HG02970 (cell line): ENCODE results near the gene RNF4.

Experiments
- ATAC-seq: cut with Tn5 transposase; IDR thresholded peaks from one replicate; pipeline ENCODE4 v1.9.1; 2021; ENCODE audit warnings: mild to moderate bottlenecking, moderate library complexity, moderate number of reproducible peaks; ENCODE audit not compliant: unreplicated experiment, low FRiP score

The RNF4 gene

DNA sequence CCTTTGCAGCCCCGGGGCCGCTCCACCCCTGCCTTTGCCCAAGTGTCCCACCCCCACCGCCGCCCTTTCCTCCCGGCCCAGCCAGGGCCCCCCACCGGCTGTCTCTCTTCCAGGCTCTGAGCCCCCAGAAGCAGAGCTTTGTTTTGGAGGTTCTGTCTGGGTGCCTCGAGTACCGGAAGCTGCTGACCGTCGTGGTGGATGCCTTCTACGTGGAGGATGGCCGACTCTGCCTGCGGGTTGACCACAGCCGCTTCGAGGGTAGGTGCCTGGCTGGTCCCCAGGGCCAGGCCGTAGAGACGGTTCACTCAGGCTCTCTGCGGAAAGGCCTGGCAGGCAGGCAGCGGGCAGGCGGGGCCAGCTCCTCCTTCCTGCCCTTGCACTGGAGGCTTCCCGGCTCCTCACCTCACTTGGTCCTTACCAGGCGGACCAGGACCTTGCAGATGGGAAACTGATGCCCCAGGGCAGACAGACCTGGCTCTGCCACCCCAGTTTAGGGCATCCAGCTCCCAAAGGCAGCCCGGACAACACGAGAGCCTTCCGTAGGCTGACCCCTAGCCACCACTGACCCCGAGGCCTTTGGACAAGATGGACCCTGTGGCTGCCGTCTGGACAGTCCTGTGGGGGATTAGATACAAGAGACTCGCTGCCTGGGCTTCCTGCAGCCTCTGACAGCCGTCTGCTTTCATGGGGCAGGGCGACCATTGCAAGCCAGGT, 32.0 kb upstream of the RNF4 start:
- no peak for ATAC-seq

- ATAC-seq, result no peak
Observed at GRCh38 chr4:2437475-2438215, 31.3 kb upstream of the RNF4 start.

DNA sequence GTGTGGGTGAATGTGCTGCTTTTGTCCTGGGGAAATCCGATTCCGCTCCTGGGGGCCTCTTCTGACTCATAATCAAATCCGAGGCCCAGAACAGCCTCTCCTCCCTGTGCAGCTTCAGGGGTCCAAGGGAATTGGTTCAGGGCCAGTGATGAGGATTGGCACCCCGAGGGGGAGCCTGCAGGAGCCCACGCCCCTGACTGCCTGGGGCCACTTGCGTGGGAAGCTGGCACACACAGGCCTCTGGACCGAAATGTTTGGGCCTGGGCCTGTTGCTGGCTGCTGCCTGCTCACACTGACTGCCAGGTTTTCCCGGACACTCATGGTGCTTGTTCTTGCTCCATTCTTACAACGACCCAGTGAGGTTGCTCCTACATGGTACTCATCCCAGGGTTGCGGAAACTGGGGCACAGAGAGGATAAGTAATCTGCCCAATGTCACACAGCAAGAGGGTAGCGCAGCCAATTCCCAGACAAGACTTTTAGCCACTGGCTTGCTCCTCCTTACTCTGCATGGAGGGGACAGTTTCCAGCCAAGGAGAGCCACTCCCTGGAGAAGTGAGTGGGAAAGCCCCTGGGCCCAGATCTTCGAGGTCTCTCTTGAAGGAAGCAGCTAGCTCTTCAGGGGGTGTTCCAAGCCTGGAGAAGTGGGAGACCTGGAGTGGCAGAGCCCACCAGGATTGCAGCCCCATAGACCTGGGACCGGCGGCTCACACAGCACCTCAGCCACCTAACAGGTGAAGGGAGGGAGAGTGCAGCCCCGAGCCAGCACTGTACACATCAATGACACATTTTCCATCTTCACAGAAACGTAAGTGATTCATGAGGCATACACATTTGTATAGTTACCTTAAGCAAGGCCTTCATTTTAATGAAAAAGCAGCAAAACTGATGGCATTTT, 29.8 kb upstream of the RNF4 start:
- no peak for ATAC-seq

- ATAC-seq, result peak; percentile 77
Observed at GRCh38 chr4:2441393-2442174, 27.3 kb upstream of the RNF4 start.

DNA sequence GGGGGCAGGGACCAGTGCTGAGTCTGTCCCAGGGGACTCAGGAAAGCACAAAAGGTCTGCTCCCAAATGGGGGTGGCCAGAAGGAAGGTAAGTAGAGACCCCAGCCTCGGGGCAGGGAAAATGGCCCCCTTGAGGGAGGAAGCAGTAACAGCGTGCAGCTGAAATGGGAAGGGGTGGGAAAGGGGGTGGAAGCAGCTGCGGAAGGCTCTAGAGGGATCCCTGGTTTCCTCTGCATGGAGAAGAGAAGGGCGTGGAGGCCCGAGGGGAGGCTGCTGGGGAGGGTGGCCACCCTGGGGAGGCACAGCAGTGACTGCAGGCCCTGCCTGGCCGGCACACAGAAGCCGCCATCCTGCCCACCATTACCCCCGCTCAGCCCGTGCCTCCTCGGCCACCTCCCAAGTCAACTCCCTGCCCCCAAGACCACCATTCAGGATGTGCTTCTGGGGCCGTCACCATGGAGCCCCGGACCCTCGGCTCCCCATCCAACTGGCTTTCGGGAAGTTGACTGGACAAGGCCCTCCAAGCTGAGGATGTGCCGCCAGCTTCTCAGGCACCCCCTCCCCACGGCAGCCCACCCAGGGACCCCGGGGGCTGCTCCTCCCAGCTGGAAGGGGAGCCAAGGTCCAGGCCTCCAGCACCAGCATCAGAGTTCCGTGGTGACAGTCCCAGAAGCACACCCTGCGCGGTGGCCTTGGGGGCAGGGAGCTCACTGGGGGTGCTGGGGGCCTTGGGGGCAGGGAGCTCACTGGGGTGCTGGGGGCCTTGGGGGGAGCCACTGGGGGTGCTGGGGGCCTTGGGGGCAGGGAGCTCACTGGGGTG, 26.5 kb upstream of the RNF4 start:
- ATAC-seq, result no peak

DNA sequence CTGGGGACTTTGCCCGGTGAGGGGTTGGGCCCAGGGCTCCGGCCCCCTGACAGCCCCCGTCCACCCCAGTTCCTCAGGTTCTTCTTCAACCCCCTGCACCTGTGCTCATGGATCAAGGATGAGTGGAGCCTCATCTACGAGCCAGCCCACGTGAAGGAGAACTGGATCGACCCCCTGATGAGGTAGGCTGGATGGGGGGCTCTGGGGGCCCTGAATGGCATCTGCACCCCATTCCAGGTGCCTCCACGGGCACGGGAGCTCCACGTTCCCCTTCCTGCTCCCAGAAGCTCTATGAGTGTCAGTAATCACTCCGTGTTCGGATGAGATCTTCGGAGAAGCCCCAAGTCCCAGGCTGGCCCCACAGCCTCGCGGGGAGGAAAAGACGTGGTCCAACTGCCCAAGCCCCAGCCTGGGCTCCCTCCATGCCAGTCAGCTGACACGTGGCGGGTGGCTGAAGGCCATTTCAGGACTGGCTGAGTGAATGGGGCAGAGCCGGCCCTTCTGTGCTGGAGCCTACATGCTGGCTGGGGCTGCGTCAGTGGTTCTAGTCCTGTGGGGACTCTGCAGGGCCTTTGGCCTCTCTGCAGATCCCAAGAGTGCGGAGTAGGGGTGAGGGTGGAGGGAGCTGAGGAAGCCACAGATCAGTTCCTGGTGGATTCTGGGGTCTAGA, 25.7 kb upstream of the RNF4 start:
- ATAC-seq, result no peak

DNA sequence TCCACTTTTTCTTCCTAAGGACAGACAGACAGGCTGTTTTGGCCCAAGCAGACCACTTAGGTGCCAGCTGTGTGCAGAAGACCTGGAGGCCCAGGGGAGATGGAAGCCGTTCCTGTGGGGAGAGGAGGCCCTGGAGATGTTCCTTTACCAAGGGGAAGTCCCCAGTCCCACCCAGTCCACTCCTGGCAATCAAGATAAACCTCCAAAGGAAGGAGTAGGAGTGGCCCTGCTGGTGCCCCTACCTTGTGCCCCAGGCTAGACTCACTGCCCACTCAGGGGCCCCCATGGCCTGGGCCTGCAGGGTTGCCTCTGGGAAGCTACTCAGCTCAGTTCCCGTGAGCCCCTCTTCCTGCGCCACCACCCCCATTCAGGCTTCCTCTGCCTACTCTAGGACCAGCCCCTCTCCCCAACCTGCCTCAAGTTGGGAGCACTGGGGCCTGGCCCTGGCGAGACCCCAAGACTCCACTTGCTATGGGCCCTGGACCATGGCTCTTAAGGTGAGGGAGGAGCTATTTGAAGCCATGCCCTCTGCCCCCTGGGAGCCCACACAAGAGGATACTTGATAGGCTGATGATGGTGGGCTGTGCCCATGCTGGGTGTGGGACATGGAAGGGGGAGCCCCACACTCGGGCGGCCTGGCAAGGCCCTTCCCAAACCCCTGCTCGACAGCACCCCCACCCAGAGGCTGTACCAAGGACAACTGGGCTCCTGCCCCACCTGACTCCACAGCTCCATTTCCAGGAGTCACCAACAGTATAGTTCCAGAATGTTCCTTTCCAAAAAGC, 24.8 kb upstream of the RNF4 start:
- no peak for ATAC-seq

GRCh38 chr4:2445130-2445529, 23.8 kb upstream of the RNF4 start:
- no peak for ATAC-seq

DNA sequence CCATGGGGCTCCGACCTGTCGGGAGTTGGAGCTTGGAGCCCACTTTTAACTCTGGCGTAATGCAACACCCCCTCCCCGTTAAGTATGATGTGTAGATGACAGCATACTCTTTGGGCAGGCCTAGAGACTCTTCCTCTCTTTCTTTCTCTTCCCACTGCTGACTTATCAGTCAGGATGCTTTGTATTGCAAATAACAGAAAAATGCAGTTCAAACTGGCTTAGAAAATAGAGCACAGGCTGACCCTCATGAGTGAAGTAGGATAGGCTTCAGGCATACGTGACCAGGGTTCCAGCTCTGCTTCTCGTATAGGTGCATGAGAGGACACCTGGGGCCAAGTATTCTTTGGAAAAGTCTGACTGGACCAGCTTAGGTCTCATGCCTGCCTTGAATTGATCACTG, 23.3 kb upstream of the RNF4 start:
- no peak for ATAC-seq

- no peak for ATAC-seq
Observed at GRCh38 chr4:2446656-2447564, 22.0 kb upstream of the RNF4 start.

DNA sequence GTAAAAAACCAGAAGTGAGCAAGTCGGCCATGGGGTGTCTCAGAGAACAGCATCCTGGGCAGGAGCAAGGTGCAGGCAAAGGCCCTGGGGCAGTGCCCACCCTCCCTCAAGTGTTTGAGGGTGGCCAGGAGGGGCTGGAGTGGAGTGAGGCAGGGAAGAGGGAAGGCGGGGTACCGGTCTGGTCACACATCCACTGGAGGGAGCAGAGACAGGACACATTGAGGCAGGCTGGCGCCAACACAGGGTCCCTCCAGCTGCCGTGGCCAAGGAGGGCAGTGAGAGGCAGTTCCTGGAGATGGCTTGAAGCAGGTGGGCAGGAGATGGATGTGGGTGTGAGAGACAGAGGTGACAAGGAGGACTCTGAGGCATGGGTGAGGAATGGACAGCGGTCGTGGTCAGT, 20.3 kb upstream of the RNF4 start:
- ATAC-seq, result no peak

- no peak for ATAC-seq
Observed at GRCh38 chr4:2449051-2449450, 19.9 kb upstream of the RNF4 start.

- ATAC-seq, result no peak
Observed at GRCh38 chr4:2449511-2450392, 19.2 kb upstream of the RNF4 start.

DNA sequence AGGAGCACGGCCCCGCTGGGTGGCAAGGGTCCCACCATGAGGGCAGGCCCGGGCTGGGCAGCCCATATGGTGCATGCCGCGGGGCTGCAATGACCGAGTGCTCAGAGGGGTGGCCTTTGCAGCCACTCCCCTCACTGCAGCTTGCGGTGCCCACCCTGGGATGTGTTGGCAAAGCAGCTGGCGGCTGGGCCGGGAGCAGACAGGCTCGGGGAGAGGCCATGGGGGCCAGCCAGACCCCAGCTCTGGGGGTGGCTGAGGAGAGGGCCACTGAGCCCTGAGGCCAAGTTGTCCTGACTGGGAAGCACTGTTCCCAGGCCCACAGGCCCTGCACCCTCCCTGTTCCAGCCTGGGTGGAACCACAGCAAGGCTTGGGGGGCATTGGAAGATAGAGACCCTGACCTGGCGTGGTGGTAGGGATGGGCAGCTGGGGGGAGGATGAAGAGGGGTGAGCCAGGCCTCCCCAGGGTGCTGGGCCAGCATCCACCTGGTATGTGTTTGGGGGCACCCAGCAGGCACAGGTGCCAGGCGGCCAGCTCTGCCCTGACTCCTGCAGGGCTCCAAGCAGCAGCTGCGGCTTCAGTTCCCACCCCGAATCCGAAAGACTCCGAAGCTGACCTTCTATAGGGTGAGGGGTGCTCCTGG, 18.4 kb upstream of the RNF4 start:
- no peak for ATAC-seq

DNA sequence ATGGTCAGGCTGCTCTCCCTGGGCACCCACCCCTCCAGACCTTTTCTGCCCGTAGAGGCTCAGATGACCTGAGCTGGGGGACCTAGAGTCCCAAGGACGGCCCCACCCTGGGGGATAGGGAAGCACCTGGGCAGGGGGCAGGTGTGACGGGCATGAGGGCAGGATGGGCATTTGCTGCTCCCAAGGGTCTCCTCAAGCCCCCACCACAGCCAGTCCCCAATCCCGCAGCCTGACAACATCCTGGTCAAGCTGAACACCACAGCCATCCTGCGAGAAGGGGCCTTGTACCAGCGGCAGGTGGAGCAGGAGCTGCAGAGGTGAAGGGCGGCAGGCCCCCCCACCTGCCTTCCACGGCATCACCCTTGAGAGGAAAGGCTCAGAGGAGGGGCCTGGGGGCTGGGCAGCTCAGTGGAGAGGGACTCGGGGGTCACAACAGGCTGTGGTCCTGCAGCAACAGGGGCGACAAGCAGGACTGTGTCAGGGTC, 17.8 kb upstream of the RNF4 start:
- ATAC-seq, result no peak
